ENCODE measurements around the gene CLDN15.

Gene CLDN15

DNA sequence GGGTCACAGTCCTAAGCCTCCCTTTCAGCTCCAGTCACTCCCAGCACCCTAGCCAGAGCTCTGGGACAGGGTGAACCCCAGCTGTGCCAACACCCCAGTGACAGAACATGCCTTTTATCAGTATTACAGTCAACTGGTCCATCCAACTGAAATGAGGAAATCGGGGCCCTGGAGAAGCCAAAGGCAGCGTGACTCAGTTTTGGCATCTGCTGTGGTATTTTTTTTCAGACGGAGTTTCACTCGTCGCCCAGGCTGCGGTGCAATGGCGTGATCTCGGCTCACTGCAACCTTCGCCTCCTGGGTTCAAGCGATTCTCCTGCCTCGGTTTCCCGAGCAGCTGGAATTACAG is 3.4 kb upstream of the CLDN15 start:
- no peak overlapping the region for H3K27ac ChIP-seq
- TF ChIP-seq, protein P1, sequence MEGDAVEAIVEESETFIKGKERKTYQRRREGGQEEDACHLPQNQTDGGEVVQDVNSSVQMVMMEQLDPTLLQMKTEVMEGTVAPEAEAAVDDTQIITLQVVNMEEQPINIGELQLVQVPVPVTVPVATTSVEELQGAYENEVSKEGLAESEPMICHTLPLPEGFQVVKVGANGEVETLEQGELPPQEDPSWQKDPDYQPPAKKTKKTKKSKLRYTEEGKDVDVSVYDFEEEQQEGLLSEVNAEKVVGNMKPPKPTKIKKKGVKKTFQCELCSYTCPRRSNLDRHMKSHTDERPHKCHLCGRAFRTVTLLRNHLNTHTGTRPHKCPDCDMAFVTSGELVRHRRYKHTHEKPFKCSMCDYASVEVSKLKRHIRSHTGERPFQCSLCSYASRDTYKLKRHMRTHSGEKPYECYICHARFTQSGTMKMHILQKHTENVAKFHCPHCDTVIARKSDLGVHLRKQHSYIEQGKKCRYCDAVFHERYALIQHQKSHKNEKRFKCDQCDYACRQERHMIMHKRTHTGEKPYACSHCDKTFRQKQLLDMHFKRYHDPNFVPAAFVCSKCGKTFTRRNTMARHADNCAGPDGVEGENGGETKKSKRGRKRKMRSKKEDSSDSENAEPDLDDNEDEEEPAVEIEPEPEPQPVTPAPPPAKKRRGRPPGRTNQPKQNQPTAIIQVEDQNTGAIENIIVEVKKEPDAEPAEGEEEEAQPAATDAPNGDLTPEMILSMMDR (IDR thresholded peaks at IDR 0.05), result no peak
- TF ChIP-seq ZFX (IDR thresholded peaks at IDR 0.05; ENCODE audit: borderline replicate concordance), result no peak

DNA sequence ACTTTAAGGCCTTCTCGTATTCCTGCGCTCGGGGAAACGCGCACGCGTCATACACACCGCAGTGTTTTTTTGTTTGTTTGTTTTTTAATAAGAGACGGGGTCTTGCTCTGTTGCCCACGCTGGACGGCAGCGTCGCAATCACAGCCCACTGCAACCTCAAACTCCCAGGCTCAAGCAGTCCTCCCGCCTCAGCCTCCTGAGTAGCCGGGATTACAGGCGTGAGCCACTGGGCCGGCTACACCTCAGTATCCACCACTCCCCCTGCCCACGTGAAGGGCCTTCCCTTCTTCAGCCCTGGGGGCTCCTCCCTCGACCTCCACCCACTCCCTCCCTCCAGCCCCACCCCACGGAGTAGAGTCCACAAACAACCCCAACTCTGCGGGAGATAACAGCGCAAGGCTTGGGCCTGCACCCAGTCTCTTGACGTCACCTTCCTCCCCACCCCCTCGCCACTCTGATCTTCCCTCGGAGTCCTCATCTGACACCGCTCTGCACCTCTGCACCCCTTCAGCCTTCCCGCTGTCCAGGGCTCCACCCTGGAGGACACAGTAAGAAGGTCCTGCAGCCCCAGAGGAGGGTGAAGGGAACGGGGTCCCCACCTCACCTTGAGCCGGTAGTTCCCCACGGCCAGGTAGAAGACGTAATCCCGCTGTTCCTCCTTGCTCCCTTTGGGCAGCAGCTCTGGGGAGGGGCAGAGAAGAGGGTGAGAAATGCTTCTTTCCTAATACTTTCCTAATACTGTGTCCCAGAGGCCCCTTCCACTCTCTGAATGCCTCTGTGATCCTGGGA is 2.8 kb upstream of the CLDN15 start:
- TF ChIP-seq ZFX (IDR thresholded peaks at IDR 0.05; ENCODE audit: borderline replicate concordance), result no peak
- TF ChIP-seq, protein P1 (IDR thresholded peaks at IDR 0.05), result no peak
- H3K27ac ChIP-seq, result no peak overlapping the region

DNA sequence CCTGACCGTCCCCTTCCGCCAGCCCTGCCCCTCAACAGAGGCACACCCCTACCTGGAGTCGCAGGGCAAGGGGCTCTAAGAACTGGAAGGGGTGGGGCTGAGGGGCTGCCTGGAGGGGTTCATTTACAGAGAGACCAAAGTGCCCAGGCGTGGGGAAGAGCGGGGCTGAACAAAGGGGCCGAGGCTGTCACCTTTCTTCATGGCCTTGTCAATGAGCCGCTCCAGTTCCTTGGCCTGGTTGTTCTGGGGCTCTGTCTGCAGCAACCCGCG is 2.3 kb upstream of the CLDN15 start:
- no peak overlapping the region for H3K27ac ChIP-seq
- TF ChIP-seq, protein P1 (IDR thresholded peaks at IDR 0.05), result no peak
- no peak for TF ChIP-seq ZFX (IDR thresholded peaks at IDR 0.05; ENCODE audit: borderline replicate concordance)

DNA sequence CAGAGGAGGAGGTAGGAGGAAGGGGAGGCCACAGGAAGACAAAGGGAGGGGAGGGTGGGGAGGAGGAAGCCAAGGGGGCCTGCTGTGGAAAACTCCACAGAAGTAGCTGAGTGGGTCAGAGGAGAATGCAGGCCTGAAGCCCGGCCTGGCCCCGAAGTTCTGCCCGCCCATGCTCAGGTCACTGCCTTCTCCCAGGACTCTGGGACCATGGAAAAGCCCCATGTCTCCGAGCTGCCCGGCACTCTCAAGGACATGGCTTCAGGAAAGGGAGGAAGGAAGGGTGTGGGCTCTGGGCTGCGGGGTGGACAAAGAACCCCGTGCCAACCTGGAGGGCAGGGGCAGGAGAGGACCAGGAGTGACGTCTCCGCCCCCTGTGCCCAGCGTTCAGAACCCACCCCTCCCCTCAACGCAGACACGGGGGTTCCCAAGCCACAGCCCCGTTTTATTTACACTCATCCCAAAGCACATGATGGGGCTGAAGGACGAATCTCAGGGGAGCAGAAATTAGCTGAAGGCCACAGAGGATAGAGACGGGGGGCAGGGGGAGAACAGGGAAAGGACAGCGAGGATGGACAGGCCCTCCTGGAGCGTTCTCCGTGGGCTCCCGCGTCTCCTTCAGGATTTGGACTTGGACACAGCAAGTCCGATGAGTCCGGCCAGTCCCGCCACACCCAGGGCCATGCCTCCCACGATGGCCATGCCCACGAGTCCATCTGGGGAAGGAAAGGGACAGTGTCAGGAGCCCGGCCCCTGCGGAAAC is 1.8 kb upstream of the CLDN15 start:
- H3K27ac ChIP-seq, result no peak overlapping the region
- TF ChIP-seq, protein P1 (IDR thresholded peaks at IDR 0.05), result no peak
- TF ChIP-seq ZFX (IDR thresholded peaks at IDR 0.05; ENCODE audit: borderline replicate concordance), result no peak

DNA sequence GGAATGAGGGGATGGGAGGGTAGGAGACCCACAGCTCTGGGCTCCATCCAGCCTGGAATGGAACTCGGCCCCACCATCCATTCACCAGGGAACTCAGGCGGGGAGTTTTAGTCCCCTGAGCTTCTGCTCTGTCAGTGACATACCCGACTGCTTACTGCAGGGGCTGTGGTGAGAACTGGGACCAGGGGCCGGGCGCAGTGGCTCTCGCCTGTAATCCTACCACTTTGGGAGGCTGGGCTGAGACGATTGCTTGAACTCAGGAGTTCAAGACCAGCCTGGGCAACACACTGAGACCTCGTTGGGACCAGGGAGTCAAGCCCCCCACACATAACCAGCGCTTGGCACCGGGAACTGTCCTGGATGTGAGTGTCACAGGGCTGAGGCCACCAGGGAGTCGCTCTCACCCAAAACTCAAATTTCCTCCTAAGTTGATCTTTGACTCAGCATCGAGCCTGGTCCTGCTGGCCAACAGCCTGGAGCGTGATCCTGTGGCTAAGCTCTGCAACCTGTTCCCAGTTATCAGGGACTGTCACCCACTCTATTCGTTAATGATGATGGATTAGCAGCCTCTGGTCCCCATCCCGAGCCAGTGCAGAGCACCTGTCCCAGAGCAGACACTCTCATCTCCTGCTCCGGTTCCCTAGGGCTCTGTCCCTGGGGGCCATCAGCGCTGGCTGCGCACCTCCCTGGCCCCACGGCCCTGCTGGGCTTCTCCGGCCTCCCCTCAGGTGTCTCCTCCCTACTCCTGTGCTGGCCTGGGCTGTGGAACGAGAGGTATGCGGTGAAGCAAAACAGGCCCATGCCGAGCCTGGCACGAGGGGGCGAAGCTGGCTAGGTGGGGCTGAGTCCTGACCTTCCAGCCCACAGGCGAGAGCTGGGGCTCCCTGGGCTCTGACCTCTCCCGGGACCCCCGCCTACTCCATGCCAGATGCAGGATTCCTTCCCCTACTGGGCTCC is 902 bp upstream of the CLDN15 start:
- no peak overlapping the region for H3K27ac ChIP-seq

DNA sequence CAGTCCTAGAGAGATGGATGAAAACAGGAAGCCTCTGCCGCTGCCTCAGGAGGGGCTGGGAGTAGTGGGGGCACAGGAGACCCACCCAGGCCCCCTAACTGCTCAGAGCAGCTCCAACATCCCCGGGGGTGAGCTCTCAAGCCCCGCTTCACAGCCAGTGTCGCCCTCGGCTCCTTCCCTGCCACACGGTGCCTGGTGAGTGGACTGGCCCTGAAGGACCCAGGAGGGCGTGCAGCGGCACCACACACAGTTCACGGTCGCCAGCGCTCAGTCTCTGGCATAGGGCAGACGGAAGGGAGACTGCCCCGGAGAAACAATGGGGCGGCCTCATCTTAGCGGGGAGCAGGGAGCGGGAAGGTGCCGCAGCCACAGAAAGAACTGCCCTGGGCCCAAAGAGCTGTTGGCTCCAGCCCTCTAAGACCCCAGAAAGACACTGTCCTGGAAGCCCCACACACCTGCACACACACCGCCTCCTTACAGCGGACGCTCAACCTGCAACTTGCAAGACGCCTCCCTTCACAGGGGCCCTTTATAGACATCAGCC is 1.2 kb downstream of the CLDN15 start:
- no peak overlapping the region for H3K27ac ChIP-seq
- no peak for TF ChIP-seq ZFX (IDR thresholded peaks at IDR 0.05; ENCODE audit: borderline replicate concordance)
- TF ChIP-seq, protein P1 (IDR thresholded peaks at IDR 0.05), result no peak

More for the DNA sequence above, 902 bp upstream of the CLDN15 start:
- no peak for TF ChIP-seq ZFX (IDR thresholded peaks at IDR 0.05; ENCODE audit: borderline replicate concordance)
- TF ChIP-seq, protein P1 (IDR thresholded peaks at IDR 0.05), result no peak
